Stimulated activated CD4-positive, alpha-beta T cell treated with anti-CD3 and anti-CD28 coated beads, Interleukin-2, amount 100 ng/mL, for 24 hours (primary cell): Measurements from ENCODE around the gene CLIC3.
"Not testable (repeated sequence)": the region's sequence is repeated elsewhere in the genome, so short reads cannot be mapped to it uniquely, and the experiment has no call there.

Experiments
- DNase-seq, 2 donors: peaks; one replicate each; pipeline ENCODE4 v3.0.0-alpha.2; 2020

CLIC3 gene, protein sequence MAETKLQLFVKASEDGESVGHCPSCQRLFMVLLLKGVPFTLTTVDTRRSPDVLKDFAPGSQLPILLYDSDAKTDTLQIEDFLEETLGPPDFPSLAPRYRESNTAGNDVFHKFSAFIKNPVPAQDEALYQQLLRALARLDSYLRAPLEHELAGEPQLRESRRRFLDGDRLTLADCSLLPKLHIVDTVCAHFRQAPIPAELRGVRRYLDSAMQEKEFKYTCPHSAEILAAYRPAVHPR

GRCh38 chr9:136996361-136997292 lies at the start of gene CLIC3:
TSS of gene CLIC3 (minus strand) at chr9:136996568. CDS start at chr9:136996543, 25 bp downstream.
- DNase-seq: peak; percentile 48 to 49

- peak in 1 of 2 donors; percentile 49 for DNase-seq
Measured at GRCh38 chr9:137045294-137046087, 49.1 kb upstream of the CLIC3 start.

DNA sequence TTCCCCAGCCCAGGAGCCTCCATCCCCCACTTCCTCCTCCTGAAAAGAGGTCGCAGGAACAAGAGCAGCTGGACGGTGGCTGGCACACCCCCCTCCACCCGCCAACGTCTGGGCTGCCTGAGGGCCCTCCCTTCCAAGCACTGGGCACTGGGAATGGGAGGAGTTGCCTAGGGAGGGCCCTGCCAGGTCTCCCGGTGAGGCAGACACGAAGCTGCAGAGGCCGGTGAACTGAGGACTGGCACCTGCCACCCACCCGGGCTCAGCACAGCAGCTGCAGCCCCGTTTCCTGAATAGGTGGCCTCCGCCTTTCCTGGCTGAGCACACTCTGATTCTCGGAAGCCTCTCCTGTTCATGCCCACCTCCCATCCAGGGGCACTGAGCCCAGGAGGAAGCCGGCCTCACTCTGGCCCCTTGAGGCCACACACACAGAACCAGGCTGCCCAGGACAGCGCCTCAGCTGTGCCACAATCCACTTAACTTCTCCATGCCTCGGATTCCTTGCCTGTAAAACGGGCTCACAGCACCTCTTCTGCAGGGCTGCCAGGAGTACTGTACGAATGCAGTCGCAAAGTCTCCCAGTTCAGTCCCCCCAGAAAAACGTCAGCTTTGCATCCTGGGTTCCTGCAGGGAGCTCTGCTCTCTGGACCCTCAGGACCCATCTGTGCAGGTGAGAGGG lies 48.3 kb upstream of the CLIC3 start:
- no peak for DNase-seq

DNA sequence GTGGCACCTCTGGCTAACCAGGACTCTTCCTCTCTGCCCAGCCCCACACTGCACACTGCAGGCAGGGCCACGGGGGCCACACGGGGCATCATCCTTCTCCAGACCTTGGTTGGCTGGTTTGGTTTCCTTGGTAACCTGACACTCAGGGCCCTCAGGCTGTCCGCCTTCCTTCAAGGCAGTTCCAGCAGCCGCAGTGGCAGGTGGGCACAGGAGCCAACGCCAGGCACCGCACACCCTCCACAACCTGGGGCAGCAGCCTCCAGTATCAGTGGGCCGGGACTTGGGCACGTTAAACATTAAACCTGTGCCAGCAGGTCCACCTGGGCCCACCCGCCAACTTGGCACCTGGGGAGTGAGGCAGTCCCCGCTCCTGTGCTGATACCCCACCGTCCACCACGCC lies 47.7 kb upstream of the CLIC3 start:
- DNase-seq: no peak

- DNase-seq: no peak
Measured at GRCh38 chr9:137042751-137043727, 46.7 kb upstream of the CLIC3 start.

GRCh38 chr9:137041124-137041523 lies 44.8 kb upstream of the CLIC3 start:
- no peak for DNase-seq

DNA sequence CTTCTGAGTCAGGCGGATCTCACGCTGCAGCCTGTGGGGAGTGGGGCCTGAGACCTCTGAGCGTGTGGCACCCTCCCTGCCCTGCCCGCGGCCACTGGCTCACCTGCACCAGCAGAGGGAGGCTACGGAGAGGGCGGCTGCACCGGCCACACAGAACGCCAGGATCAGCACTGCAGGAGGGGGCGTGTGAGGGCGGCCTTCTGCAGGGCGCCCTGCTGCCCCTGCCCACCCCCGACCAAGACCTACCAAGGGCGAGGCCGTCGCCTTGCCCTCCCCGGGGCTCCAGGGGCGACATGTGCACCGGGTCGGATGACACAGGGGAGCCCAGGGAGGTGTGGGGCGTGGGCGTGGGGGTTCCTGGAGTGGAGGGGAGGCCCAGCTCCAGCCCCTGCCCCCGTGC lies 44.2 kb upstream of the CLIC3 start:
- no peak for DNase-seq

- no peak for DNase-seq
Measured at GRCh38 chr9:137039611-137040366, 43.4 kb upstream of the CLIC3 start.

- DNase-seq: no peak
Measured at GRCh38 chr9:137038916-137039315, 42.5 kb upstream of the CLIC3 start.

- DNase-seq: no peak
Measured at GRCh38 chr9:137037483-137037882, 41.1 kb upstream of the CLIC3 start.

DNA sequence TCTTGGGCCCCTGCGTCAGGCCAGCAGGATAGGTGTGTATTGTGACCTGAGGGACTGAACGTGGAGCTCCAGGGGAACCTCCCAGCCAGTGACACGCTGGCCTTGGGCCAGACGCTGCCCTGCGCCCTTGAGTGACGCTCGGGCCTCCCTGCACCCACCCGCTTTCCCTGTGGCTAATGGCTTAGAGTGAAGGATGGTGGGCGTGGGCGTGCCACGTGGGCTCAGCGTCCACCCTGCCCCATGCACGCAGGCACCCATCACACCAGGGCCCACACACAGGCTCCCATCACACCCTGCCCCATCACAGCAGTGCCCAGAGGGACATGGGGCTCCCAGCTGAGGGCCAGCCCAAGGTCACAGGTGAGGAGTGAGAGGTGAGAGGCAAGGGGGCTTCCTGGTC lies 40.7 kb upstream of the CLIC3 start:
- DNase-seq: no peak

DNA sequence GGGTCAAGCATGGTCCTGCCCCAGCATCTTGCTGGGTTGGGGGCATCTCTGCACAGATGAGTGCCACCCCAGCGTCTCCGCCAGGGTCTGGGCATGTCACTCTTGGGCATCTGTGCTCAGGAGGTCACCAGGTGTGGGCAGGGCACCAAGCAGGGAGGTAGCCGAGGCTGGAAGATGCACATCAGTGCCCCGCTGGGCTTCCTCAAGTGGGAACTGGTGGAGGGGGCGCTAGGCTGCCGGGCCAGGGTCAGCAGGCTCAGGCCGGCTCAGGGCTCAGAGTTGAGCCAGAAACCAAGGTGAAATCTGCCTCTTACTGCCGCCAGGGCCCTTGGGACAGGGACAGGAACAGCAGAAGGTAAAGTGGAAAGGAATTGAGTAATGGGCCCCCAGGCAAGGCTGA lies 39.6 kb upstream of the CLIC3 start:
- no peak for DNase-seq

DNA sequence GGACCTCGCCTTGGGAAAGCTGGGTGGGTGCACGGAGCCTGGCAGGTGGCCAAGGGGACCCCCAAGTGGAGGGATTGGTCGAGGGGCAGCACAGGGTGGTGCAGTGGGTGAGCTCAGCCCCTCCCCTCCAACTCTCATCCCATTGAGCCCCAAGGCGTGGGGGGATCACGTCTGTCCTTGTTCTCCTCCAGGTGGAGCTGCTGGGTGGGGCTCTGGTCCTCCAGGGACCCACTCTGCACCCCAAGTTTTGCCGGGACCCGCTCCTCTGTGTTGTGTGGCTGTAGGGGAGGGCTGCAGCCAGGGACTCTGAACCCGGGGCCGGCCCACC lies 39.1 kb upstream of the CLIC3 start:
- DNase-seq: no peak

- DNase-seq: peak; percentile 88 to 92
Measured at GRCh38 chr9:137034709-137035506, 38.5 kb upstream of the CLIC3 start.

DNA sequence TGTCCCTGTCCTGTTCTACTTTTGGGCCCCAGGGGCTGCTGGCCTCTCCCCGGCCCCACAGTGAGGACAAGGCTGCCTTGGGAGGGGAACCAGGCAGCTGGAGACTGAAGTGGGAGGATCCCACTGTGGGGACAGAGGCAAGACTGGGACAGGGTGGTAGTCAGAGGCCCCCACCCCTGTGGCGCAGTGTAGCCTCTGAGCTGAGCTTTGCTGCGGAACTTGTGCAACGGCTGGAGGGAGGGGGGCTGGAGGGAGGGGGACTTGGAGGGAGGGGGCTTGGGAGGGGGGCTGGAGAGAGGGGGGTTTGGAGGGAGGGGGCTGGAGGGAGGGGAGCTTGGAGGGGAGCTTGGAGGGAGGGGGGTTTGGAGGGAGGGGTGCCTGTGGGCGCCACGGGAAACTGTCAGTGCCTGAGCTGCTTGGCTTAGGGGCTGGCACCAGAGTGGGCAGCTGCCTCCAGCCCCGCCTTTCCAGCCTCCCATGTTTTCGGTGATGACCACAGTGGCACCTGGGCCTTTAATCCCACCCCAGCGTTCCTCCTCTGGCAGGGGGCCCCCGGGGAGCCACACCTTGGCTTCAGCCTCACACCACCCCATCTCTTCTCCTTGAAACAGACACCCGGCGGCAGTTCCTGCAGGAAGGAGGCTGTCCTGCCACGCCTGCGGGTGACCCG lies 37.8 kb upstream of the CLIC3 start:
- no peak for DNase-seq

- DNase-seq: not testable (repeated sequence)
Measured at GRCh38 chr9:137033481-137033880, 37.1 kb upstream of the CLIC3 start.

- no peak for DNase-seq
Measured at GRCh38 chr9:137032858-137033257, 36.5 kb upstream of the CLIC3 start.

- peak; percentile 33 to 38 for DNase-seq
Measured at GRCh38 chr9:137031904-137032640, 35.7 kb upstream of the CLIC3 start, which contains the start of gene FUT7. TSS of gene FUT7 (minus strand) at chr9:137032088. CDS start at chr9:137031991, 97 bp downstream.
